ENCODE data around the gene RTL5. TPM values are rescaled to one million over a fixed set of nuclear protein-coding genes. Genes with fewer than 3 reads are reported as not detected.

Gene RTL5
- polyA plus RNA-seq, 1 of the 3 experiments (the other 2 are of a cell fraction), result 1.8 TPM

DNA sequence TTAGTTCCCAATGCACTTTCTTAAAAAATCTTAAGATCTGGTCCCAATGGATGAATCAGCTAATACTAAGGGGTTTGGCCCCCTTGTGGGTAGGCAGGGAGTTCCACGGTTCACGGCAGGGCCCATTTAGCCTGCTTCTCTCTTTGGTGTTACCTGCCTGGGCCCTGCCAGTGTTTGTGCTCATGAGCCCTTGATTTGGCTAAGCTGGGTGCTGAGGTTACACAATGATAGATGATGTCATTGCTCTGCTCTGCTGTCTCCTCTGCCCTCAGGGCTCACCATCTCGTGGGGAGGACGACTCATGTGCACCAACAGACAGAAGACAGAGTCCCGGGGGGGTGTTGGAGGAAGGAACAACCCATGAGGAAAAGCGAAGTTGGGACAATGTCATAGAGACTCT is 24.4 kb downstream of the RTL5 start:
- no peaks in the 10 kb centered on the region for H3F3A ChIP-seq (replicated peaks; ENCODE audit: insufficient read depth)
- H3K27me3 ChIP-seq (ENCODE audit: insufficient read depth), result no peaks in the 10 kb centered on the region
- no peak overlapping the region for H3K4me3 ChIP-seq (ENCODE audit: low read depth in 2 of 2, low read length in 1 of 2)
- H3K27ac ChIP-seq (ENCODE audit: low read depth in 2 of 2, low read length in 1 of 2), result peak overlapping the region in 1 of 2 experiments; percentile 8; a peak in 1 of 4 replicates
- H3K9me3 ChIP-seq, result no peaks in the 10 kb centered on the region
- H3K4me1 ChIP-seq (ENCODE audit: control insufficient read depth in 1 of 2, insufficient read depth in 2 of 2, low read depth in 1 of 2, low read length in 1 of 2), result peaks cover 0 to 17% of the 10 kb centered on the region in 2 experiments; a peak in 1 of 4 replicates
- ChIA-PET CTCF (interaction anchor here (1.7 to 2.3 kb wide), 2 partner anchors 11 to 88 kb away, joined by 4 to 6 read pairs; no protein-coding TSS in a partner anchor), POLR2A (interaction anchor here (0.7 kb wide), 1 partner anchor 14 kb away, joined by 3 read pairs; no protein-coding TSS in a partner anchor)
- WGBS (ENCODE audit: low lambda C conversion rate), result 59% methylated on average over 6 of the region's 6 CpGs
- H3K36me3 ChIP-seq (replicated peaks in 1 of 2; ENCODE audit: control insufficient read depth in 1 of 2, insufficient read depth in 2 of 2, low read length in 1 of 2), result no peaks in the 10 kb centered on the region
- no peak overlapping the region for H3K4me2 ChIP-seq
- H2AFZ ChIP-seq (ENCODE audit: low read depth), result no peak overlapping the region
- no peaks in the 10 kb centered on the region for H3K79me2 ChIP-seq (ENCODE audit: insufficient read depth)
- no peak overlapping the region for H3K9ac ChIP-seq
- peak; percentile 31 for DNase-seq
- H4K20me1 ChIP-seq (ENCODE audit: insufficient read depth), result no peaks in the 10 kb centered on the region
- TF ChIP-seq JUND (IDR thresholded peaks at IDR 0.05) (no peak), ELF1 (IDR thresholded peaks at IDR 0.05) (no peak), SIN3A (IDR thresholded peaks at IDR 0.05; ENCODE audit: borderline replicate concordance, low read depth, low read length) (no peak), GABPA (IDR thresholded peaks at IDR 0.05; ENCODE audit: low read depth) (no peak), TEAD4 (IDR thresholded peaks at IDR 0.05; ENCODE audit: borderline replicate concordance, insufficient read depth) (no peak), EZH2phosphoT487 (IDR thresholded peaks at IDR 0.05; ENCODE audit: borderline replicate concordance, low read depth) (no peak), POLR2AphosphoS5 (IDR thresholded peaks at IDR 0.05; ENCODE audit: low read depth, low read length) (no peak), RCOR1 (IDR thresholded peaks at IDR 0.05; ENCODE audit: low read length) (no peak), NFIC (IDR thresholded peaks at IDR 0.05; ENCODE audit: borderline replicate concordance) (no peak), FOSL2 (IDR thresholded peaks at IDR 0.05; ENCODE audit: borderline replicate concordance, low read depth) (no peak)
- TF ChIP-seq, protein P1, sequence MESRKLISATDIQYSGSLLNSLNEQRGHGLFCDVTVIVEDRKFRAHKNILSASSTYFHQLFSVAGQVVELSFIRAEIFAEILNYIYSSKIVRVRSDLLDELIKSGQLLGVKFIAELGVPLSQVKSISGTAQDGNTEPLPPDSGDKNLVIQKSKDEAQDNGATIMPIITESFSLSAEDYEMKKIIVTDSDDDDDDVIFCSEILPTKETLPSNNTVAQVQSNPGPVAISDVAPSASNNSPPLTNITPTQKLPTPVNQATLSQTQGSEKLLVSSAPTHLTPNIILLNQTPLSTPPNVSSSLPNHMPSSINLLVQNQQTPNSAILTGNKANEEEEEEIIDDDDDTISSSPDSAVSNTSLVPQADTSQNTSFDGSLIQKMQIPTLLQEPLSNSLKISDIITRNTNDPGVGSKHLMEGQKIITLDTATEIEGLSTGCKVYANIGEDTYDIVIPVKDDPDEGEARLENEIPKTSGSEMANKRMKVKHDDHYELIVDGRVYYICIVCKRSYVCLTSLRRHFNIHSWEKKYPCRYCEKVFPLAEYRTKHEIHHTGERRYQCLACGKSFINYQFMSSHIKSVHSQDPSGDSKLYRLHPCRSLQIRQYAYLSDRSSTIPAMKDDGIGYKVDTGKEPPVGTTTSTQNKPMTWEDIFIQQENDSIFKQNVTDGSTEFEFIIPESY (IDR thresholded peaks at IDR 0.05; ENCODE audit: borderline replicate concordance, low read depth), result no peak
- H3K9me2 ChIP-seq, result no peaks in the 10 kb centered on the region

GRCh38 chrX:72105436-72105835 is 26.3 kb downstream of the RTL5 start:
- DNase-seq, result no peak
- Histone ChIP-seq H3K79me2 (ENCODE audit: insufficient read depth) (no peaks in the 10 kb centered on the region), H3K4me3 (ENCODE audit: low read depth in 2 of 2, low read length in 1 of 2) (no peak overlapping the region), H4K20me1 (ENCODE audit: insufficient read depth) (no peaks in the 10 kb centered on the region), H3K9ac (no peak overlapping the region), H3K27me3 (ENCODE audit: insufficient read depth) (no peaks in the 10 kb centered on the region), H3K9me2 (no peaks in the 10 kb centered on the region), H3K27ac (ENCODE audit: low read depth in 2 of 2, low read length in 1 of 2) (no peak overlapping the region; a peak in 1 of 4 replicates), H3K36me3 (replicated peaks in 1 of 2; ENCODE audit: control insufficient read depth in 1 of 2, insufficient read depth in 2 of 2, low read length in 1 of 2) (no peaks in the 10 kb centered on the region), H3K4me1 (ENCODE audit: control insufficient read depth in 1 of 2, insufficient read depth in 2 of 2, low read depth in 1 of 2, low read length in 1 of 2) (peaks cover 0 to 17% of the 10 kb centered on the region in 2 experiments; a peak in 1 of 4 replicates), H3K4me2 (no peak overlapping the region), H3K9me3 (no peaks in the 10 kb centered on the region), H3F3A (replicated peaks; ENCODE audit: insufficient read depth) (no peaks in the 10 kb centered on the region), H2AFZ (ENCODE audit: low read depth) (no peak overlapping the region)
- TF ChIP-seq SIN3A (IDR thresholded peaks at IDR 0.05; ENCODE audit: borderline replicate concordance, low read depth, low read length), result no peak
- TF ChIP-seq, protein P2, sequence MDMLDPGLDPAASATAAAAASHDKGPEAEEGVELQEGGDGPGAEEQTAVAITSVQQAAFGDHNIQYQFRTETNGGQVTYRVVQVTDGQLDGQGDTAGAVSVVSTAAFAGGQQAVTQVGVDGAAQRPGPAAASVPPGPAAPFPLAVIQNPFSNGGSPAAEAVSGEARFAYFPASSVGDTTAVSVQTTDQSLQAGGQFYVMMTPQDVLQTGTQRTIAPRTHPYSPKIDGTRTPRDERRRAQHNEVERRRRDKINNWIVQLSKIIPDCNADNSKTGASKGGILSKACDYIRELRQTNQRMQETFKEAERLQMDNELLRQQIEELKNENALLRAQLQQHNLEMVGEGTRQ (IDR thresholded peaks at IDR 0.05; ENCODE audit: borderline replicate concordance, low read depth, low read length), result no peak
- TF ChIP-seq USF1 (IDR thresholded peaks at IDR 0.05; ENCODE audit: borderline replicate concordance, low read depth), result no peak
- TF ChIP-seq MXI1 (IDR thresholded peaks at IDR 0.05; ENCODE audit: low read depth, low read length), result no peak
- TF ChIP-seq RCOR1 (IDR thresholded peaks at IDR 0.05; ENCODE audit: low read length), result no peak
- CTCF ChIA-PET, result interaction anchor here (2.3 kb wide), 2 partner anchors 10 to 56 kb away, joined by 6 read pairs; no protein-coding TSS in a partner anchor
- 82% methylated on average over 6 of the region's 6 CpGs for whole genome bisulfite sequencing (ENCODE audit: low lambda C conversion rate)
- POLR2A ChIA-PET, result no interaction called here
